Measurements from ENCODE around the gene VIPR2.

DNA sequence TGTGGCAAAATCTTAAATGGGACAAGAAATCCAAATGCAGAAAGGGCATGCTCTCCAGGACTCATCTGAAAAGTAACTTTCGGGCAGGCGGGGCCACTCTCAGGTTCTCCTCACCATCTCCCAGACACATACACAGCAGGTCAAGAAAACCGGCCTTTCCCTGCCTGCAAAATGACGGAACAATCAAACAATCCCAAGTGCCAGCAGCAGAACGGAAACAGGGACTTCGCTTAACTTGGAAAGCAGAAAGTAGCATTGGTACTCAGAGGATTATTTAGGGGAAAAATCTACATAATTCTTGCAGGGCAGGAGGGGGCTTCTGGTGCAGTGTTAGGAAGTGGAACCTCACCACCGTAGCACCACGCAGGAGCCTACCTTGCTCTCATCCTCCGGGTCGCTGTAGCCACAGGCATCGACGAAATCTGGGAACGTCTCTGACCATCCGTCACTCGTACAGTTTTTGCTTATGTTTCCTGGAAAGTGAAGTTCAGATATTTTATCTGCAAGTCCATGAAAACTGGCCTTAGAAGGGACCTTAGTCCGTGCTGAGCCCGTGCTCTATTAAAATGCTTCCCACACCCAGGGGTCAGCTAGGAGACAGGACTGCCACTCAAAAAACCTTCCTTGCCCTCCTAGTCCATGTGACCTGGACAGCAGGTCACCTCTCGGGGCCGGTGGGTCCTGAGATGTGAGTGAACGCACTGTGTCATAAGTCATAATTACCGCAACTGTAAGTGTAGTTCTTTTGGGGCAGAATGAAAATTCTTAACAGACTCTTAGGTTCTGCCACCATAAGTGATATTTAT lies 41.1 kb downstream of the VIPR2 start:
- TF ChIP-seq, protein P1, sequence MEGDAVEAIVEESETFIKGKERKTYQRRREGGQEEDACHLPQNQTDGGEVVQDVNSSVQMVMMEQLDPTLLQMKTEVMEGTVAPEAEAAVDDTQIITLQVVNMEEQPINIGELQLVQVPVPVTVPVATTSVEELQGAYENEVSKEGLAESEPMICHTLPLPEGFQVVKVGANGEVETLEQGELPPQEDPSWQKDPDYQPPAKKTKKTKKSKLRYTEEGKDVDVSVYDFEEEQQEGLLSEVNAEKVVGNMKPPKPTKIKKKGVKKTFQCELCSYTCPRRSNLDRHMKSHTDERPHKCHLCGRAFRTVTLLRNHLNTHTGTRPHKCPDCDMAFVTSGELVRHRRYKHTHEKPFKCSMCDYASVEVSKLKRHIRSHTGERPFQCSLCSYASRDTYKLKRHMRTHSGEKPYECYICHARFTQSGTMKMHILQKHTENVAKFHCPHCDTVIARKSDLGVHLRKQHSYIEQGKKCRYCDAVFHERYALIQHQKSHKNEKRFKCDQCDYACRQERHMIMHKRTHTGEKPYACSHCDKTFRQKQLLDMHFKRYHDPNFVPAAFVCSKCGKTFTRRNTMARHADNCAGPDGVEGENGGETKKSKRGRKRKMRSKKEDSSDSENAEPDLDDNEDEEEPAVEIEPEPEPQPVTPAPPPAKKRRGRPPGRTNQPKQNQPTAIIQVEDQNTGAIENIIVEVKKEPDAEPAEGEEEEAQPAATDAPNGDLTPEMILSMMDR (IDR thresholded peaks at IDR 0.05), result no peak
- TF ChIP-seq POLR2A (IDR thresholded peaks at IDR 0.05), result no peak
